HepG2 (cell line): ENCODE data around the gene TMEM171. TPM values are rescaled to one million over a fixed set of nuclear protein-coding genes. Genes with fewer than 3 reads are reported as not detected.

Experiments used
- ATAC-seq: fragments of 200-7000 bp; cut with Tn5 transposase; 3 replicates; pipeline ENCODE4 v1.9.1; 2020; ENCODE audit warnings: mild to moderate bottlenecking, moderate library complexity
- BruUV-seq: library from RNA; stranded (reverse); fragments of 400-500 nt; replicated peaks from 2 replicates; lab custom pipeline; 2021; lab: Mats Ljungman, UMichigan
- CTCF ChIA-PET: fragments of 300-600 bp; formaldehyde crosslinking; extraction: SDS; loops from one replicate; lab custom pipeline; 2021; ENCODE audit warnings: low total read pairs, inconsistent platforms, low intra/inter-chr PET ratio; lab: Yijun Ruan, JAX
- POLR2A ChIA-PET: fragments of 350-600 bp; sonication (Branson Sonifier 250); formaldehyde crosslinking; loops from one replicate; lab custom pipeline; 2020; ENCODE audit warnings: antibody characterized with exemption, inconsistent platforms; lab: Yijun Ruan, JAX
- DNase-seq: peaks from one replicate; pipeline ENCODE4 v3.0.0-alpha.2; 2015; ENCODE audit warnings: low spot score
- FAIRE-seq: peaks from 3 replicates; lab custom pipeline; 2011; peaks lifted over from hg19 to GRCh38; lab: Jason Lieb, UNC
- H2AFZ ChIP-seq: one replicate; pipeline ENCODE4 v1.6.1; 2011; ENCODE audit warnings: low read length, inconsistent platforms
- H3K27ac ChIP-seq: fragments of 300-600 bp; 3 replicates; pipeline ENCODE4 v1.8.0; 2011; ENCODE audit warnings: mixed run types, mild to moderate bottlenecking, mixed read lengths, low read length, inconsistent platforms; ENCODE audit not compliant: insufficient read depth; ENCODE audit errors: extremely low read length
- H3K27me3 ChIP-seq, 2 experiments: fragments of 200-600 bp in 1 of 2; 2 replicates in 1 of 2; 3 replicates in 1 of 2; pipeline versions ENCODE4 v1.6.0 to v1.8.0; 2011; ENCODE audit warnings: low read length in 2 of 2, mild to moderate bottlenecking in 2 of 2, moderate library complexity in 2 of 2, inconsistent platforms in 1 of 2; ENCODE audit not compliant: insufficient read depth in 2 of 2, control insufficient read depth in 1 of 2
- H3K36me3 ChIP-seq, 2 experiments: fragments of 200-600 bp in 1 of 2; replicated peaks in 1 of 2; 2 replicates in 1 of 2; 3 replicates in 1 of 2; pipeline versions ENCODE4 v1.5.1 to v1.8.0; 2011; ENCODE audit warnings: low read length in 2 of 2, inconsistent platforms in 1 of 2; ENCODE audit not compliant: insufficient read depth in 2 of 2, control insufficient read depth in 1 of 2
- H3K4me1 ChIP-seq: 2 replicates; pipeline ENCODE4 v1.5.1; 2012; ENCODE audit warnings: low read length, inconsistent platforms; ENCODE audit not compliant: insufficient read depth
- H3K4me2 ChIP-seq: 2 replicates; pipeline ENCODE4 v1.6.0; 2011; ENCODE audit warnings: low read depth, low read length, inconsistent platforms
- H3K4me3 ChIP-seq, 3 experiments: fragments of 200-600 bp in 1 of 3; sonication (generic), shearing (Covaris generic) in 1 of 3; replicated peaks in 1 of 3; 2 replicates each; pipeline ENCODE4 v1.5.1; 2011 to 2016; ENCODE audit warnings: low read length in 3 of 3, inconsistent platforms in 2 of 3, low read depth in 2 of 3, mild to moderate bottlenecking in 2 of 3, control low read depth in 1 of 3, mixed read lengths in 1 of 3; ENCODE audit not compliant: insufficient read depth in 1 of 3
- H3K79me2 ChIP-seq: one replicate; pipeline ENCODE4 v1.6.1; 2011; ENCODE audit warnings: low read length, inconsistent platforms; ENCODE audit not compliant: insufficient read depth
- H3K9ac ChIP-seq: 2 replicates; pipeline ENCODE4 v1.6.0; 2011; ENCODE audit warnings: mild to moderate bottlenecking, low read depth, low read length, inconsistent platforms; ENCODE audit not compliant: insufficient read depth
- H3K9me3 ChIP-seq: 2 replicates; pipeline ENCODE4 v1.5.1; 2012; ENCODE audit warnings: mild to moderate bottlenecking, low read length
- H4K20me1 ChIP-seq: 2 replicates; pipeline ENCODE4 v1.6.0; 2011; ENCODE audit warnings: inconsistent platforms, mild to moderate bottlenecking, low read length, moderate library complexity; ENCODE audit not compliant: insufficient read depth
- BORCS8-MEF2B ChIP-seq: sonication (generic); formaldehyde crosslinking; IDR thresholded peaks from 2 replicates; pipeline ENCODE4 v1.8.0; 2022; ENCODE audit warnings: mild to moderate bottlenecking, missing genetic modification reagents
- CC2D1A ChIP-seq: sonication (generic); formaldehyde crosslinking; IDR thresholded peaks from 2 replicates; pipeline ENCODE4 v1.8.1; 2023; ENCODE audit warnings: mild to moderate bottlenecking, missing genetic modification reagents
- FOXO1 ChIP-seq: sonication (generic); formaldehyde crosslinking; IDR thresholded peaks from 2 replicates; pipeline ENCODE4 v1.4.0; 2020; ENCODE audit warnings: missing genetic modification reagents
- SMARCE1 ChIP-seq: fragments of 450-650 bp; IDR thresholded peaks from 2 replicates; pipeline ENCODE4 v1.6.1; 2017; ENCODE audit warnings: borderline replicate concordance
- ZMYM3 ChIP-seq: sonication (generic); formaldehyde crosslinking; IDR thresholded peaks from 2 replicates; pipeline ENCODE4 v1.5.1; 2020; ENCODE audit warnings: mild to moderate bottlenecking, missing genetic modification reagents
- ZNF10 ChIP-seq: sonication (generic); formaldehyde crosslinking; IDR thresholded peaks from 2 replicates; pipeline ENCODE4 v1.4.0; 2020; ENCODE audit warnings: mild to moderate bottlenecking, low read depth, missing genetic modification reagents, borderline replicate concordance
- ZNF260 ChIP-seq: sonication (generic); formaldehyde crosslinking; IDR thresholded peaks from 2 replicates; pipeline ENCODE4 v1.4.0; 2020; ENCODE audit warnings: missing genetic modification reagents, low read depth, mild to moderate bottlenecking, borderline replicate concordance
- ZNF788 ChIP-seq: sonication (generic); formaldehyde crosslinking; IDR thresholded peaks from 2 replicates; pipeline ENCODE4 v1.5.0; 2020; ENCODE audit warnings: mild to moderate bottlenecking, missing genetic modification reagents, borderline replicate concordance
- ZSCAN29 ChIP-seq: sonication (generic); formaldehyde crosslinking; conservative IDR thresholded peaks from 2 replicates; pipeline ENCODE4 v1.4.0; 2020; ENCODE audit warnings: mild to moderate bottlenecking, missing genetic modification reagents
- WGBS: methylation state at CpG from one replicate; pipeline ENCODE4 v1.1.6; 2017; ENCODE audit warnings: low lambda C conversion rate; 5-methylcytosine and 5-hydroxymethylcytosine counted together
- in situ Hi-C: cut with HindIII; loops from 2 replicates; pipeline ENCODE4 v1.10.0; 2017; ENCODE audit warnings: low pct_unique_long_range_greater_than_20kb; ENCODE audit not compliant: extremely low pct_ligation_motif_present
- intact Hi-C: fragments of 100-400 bp; cut with micrococcal nuclease; formaldehyde crosslinking; loops from one replicate; pipeline ENCODE4 v1.10.0; 2022; ENCODE audit not compliant: unreplicated experiment
- polyA plus RNA-seq, 8 experiments: library from polyadenylated mRNA; depleted of rRNA in 3 of 8; stranded (reverse) in 7 of 8; unstranded in 1 of 8; fragments of >200 nt; fragmentation: Illumina TruSeq in 4 of 8; extraction: Trizol in 4 of 8; gene quantifications; 2 replicates each; pipeline versions ENCODE4 v1.2.1 to v1.2.3, GENCODE V29; 2011 to 2016; ENCODE audit warnings: low read depth in 4 of 8, missing spikeins in 1 of 8, mixed read lengths in 1 of 8; ENCODE audit not compliant: insufficient read depth in 1 of 8
- total RNA-seq, 5 experiments: library from RNA; depleted of rRNA; stranded (reverse); fragments of >200 nt; fragmentation: Illumina TruSeq; extraction: Trizol; gene quantifications; 2 replicates each; pipeline ENCODE4 v1.2.3, GENCODE V29; 2016; ENCODE audit warnings: low read depth in 1 of 5

TMEM171 gene
- total and polyA plus RNA-seq, 2 of the 13 experiments (the other 11 are each of a cell fraction or from before 2014, with no cell fraction given) = 0.12 TPM; not detected in 1

- no peak for TF ChIP-seq SMARCE1
- TF ChIP-seq ZMYM3 (CRISPR knock-in tag) = no peak
- no peak for TF ChIP-seq ZNF10 (CRISPR knock-in tag)
These were observed 52.6 kb downstream of the TMEM171 start, which contains the start of gene TMEM174 (continued) for GRCh38 chr5:73172951-73173350.

- ChIA-PET POLR2A (no interaction called here), CTCF (no interaction called here)
- no peak overlapping the region for H2AFZ ChIP-seq
- 5% methylated on average over 8 of the region's 8 CpGs for WGBS
- intact Hi-C loops (no loop called here), in situ Hi-C loops (no loop called here)
- H3K4me1 ChIP-seq = no peaks in the 10 kb centered on the region
- no TSS peak for BruUV-seq
- H3K9me3 ChIP-seq = no peaks in the 10 kb centered on the region
- peaks cover 0 to 26% of the 10 kb centered on the region in 2 experiments; a peak in 1 of 5 replicates for H3K27me3 ChIP-seq
- no peaks in the 10 kb centered on the region for H3K36me3 ChIP-seq
- H3K9ac ChIP-seq = no peak overlapping the region
- H4K20me1 ChIP-seq = no peaks in the 10 kb centered on the region
- TF ChIP-seq BORCS8-MEF2B (CRISPR knock-in tag) = no peak
- TF ChIP-seq ZNF788 (CRISPR knock-in tag) = no peak
- TF ChIP-seq ZSCAN29 = no peak
- TF ChIP-seq FOXO1 = no peak
- no peak for TF ChIP-seq ZNF260 (CRISPR knock-in tag)
- TF ChIP-seq CC2D1A (CRISPR knock-in tag) = no peak
- no peak overlapping the region for H3K4me2 ChIP-seq
- ATAC-seq (no peak), FAIRE-seq (no peak), DNase-seq (no peak)
- no peaks in the 10 kb centered on the region for H3K79me2 ChIP-seq
- no peak overlapping the region for H3K4me3 ChIP-seq
- H3K27ac ChIP-seq = no peak overlapping the region
These were observed 53.9 kb downstream of the TMEM171 start for GRCh38 chr5:73174100-73174815.
